DOHH2 (cell line): Measurements from ENCODE around the gene CD1B.

Source experiments
- EZH2phosphoT487 ChIP-seq: fragments of 200-600 bp; sonication (generic); IDR thresholded peaks from 2 replicates; pipeline ENCODE4 v1.6.1; 2017; ENCODE audit warnings: borderline replicate concordance, mild to moderate bottlenecking, antibody characterized with exemption, low read length, moderate library complexity, mixed read lengths
- TF ChIP-seq, protein P1 (sequence below): fragments of 200-600 bp; sonication (generic); IDR thresholded peaks from one replicate; pipeline ENCODE4 v1.5.1; 2014; ENCODE audit warnings: antibody characterized with exemption, mild to moderate bottlenecking, low read depth, low read length; ENCODE audit not compliant: poor library complexity, severe bottlenecking

DNA sequence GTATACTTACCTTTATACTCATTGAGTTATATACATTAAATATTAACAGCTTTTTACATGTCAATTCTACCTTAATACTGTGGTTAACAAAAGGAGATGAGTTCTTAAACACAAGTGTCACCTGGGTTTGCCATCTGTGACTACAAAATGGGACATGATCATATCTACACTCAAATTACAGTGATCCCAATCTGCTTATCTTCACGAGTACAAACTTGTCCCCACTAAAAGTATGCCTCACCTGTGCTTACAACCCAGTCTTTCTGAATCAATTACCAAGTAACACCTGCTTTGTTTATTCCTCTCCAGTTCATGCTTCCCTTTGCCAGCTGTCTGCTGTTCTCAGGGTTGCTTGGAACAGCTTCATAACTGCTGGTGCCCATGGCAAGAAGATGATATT is 31.2 kb upstream of the CD1B start:
- TF ChIP-seq, protein P1, sequence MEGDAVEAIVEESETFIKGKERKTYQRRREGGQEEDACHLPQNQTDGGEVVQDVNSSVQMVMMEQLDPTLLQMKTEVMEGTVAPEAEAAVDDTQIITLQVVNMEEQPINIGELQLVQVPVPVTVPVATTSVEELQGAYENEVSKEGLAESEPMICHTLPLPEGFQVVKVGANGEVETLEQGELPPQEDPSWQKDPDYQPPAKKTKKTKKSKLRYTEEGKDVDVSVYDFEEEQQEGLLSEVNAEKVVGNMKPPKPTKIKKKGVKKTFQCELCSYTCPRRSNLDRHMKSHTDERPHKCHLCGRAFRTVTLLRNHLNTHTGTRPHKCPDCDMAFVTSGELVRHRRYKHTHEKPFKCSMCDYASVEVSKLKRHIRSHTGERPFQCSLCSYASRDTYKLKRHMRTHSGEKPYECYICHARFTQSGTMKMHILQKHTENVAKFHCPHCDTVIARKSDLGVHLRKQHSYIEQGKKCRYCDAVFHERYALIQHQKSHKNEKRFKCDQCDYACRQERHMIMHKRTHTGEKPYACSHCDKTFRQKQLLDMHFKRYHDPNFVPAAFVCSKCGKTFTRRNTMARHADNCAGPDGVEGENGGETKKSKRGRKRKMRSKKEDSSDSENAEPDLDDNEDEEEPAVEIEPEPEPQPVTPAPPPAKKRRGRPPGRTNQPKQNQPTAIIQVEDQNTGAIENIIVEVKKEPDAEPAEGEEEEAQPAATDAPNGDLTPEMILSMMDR: no peak
- no peak for TF ChIP-seq EZH2phosphoT487
